HG02763 (cell line): ENCODE data around the gene GSS.

ENCODE experiments used
- ATAC-seq: cut with Tn5 transposase; IDR thresholded peaks from one replicate; pipeline ENCODE4 v1.9.1; 2021; ENCODE audit warnings: mild to moderate bottlenecking, moderate library complexity; ENCODE audit not compliant: unreplicated experiment

The GSS gene

DNA sequence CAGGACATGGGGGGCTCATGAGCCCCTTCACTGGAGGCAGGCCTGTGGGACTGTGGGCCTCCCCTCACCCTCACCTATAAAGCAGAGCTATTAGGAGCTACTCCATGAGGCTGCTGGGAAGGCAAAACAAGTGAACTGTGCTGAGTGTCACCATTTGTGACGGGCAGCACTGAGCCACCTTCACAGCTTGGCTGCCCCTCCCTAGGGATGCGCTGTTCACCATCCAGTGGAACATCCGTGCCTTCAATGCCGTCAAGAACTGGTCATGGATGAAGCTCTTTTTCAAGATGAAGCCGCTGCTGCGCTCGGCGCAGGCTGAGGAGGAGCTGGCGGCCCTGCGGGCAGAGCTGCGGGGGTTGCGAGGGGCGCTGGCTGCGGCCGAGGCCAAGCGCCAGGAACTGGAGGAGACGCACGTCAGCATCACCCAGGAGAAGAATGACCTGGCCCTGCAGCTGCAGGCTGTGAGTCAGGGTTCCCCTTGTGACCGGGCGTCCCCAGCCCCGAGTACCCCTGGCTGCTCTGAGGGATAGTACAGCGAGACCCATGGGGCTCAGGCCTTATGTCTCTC, 38.4 kb upstream of the GSS start:
- ATAC-seq: no peak

DNA sequence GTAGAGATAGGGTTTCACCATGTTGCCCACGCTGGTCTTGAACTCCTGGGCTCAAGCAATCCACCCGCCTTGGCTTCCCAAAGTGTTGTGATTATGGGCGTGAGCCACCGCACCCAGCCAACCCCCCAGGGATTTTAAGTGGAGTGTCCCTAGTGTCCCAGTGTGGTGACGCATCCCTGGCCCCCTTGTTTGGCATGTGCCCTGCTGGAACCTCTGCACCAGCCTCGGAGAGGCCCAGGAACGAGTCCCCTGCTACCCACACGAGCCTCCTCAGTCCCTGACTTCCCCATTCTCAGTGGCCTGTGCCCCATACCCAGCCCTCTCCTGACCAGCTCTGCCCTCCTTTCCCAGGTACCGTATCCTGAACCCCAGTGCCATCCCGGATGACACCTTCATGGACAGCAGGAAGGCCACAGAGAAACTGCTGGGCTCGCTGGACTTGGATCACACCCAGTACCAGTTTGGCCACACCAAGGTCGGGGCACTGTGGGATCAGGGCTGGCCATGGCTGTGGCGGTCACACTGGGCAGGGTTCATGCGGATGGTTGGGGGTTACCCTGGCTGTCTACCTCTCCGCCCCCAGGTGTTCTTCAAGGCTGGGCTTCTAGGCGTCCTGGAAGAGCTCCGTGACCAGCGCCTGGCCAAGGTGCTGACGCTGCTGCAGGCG, 37.3 kb upstream of the GSS start:
- ATAC-seq: no peak

DNA sequence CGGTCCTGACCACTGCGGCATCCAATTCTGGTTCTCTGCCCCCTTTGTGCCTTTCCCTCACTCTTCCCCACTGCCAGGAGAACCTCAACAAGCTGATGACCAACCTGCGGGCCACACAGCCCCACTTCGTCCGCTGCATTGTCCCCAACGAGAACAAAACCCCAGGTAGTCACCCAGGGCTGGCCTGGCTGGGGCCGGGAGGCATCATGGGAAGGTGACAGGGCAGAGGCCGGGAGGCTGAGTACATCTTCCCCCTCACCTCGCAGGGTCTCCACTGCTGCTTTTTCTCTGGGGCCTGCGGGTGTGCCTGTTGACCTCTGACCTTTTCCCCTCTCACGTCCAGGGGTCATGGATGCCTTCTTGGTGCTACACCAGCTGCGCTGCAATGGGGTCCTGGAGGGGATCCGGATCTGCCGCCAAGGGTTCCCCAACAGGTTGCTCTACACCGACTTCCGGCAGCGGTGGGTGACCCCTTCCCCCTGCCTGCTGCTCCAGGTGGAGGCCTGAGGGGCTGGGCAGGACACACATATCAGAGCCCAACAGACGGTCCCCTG, 35.1 kb upstream of the GSS start:
- no peak for ATAC-seq

DNA sequence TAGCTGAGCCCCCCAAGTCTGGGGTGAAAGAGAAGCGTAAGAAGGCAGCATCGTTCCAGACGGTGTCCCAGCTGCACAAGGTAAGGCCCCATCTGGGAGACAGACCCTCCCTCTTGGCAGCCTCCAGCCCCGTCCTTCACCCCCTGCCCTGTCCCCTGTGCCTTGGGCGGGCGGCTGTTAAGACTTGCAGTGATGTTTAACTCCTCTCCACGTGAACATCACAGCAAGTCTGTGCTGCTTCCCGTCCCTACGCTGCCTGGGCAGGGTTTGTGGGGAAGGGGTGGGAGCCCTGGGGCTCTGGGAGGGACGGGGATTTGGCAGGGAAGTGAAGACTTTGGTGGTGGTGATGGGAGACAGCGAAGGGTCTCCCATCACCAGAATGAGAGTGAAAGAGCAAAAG, 34.6 kb upstream of the GSS start:
- ATAC-seq: no peak

DNA sequence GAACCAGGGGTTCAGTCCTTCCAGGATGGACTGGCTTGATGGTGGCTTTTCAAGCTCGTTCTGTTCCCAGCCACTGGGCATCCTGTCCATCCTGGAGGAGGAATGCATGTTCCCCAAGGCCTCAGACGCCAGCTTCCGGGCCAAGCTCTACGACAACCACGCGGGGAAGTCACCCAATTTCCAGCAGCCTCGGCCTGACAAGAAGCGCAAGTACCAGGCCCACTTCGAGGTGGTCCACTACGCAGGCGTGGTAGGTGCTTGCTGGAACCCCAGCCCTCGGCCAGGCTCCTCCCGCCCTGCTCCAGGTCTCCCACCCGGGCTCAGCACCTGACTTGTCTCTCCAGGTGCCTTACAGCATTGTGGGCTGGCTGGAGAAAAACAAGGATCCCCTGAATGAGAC, 34.1 kb upstream of the GSS start:
- no peak for ATAC-seq

DNA sequence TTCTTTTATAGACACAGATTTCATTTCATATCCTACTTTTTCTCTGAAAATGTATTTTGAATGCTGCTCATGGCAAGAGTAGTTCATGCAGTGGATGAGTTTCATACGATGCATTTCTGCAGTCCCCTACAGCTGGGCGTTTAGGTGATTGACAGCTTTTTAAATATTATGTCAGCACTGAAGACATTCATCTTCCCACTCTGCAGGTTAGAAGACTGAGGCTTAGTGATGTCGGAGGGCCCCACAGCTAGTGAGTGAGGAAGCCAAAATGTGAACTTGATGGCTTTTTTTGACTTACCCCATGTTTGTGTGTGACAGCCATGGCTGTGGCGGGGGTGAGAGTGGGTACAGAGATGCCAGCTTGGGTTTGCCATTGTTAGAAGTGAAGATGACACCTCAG, 33.5 kb upstream of the GSS start:
- ATAC-seq: no peak

DNA sequence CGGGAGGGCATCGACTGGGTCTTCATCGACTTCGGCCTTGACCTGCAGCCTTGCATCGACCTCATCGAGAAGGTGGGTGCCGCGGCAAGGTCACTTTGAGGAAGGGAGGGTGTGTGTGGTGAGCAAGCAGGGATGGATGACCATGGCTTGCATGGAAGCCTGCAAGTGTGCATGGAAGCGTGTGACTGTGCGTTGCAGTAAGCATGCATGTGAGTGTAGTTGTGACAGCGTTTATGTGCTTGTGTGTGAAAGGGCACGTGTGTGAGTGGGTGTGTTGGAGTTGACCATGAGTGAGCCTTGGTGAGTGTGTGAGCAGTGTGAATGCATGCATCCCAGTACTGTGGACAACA, 32.6 kb upstream of the GSS start:
- no peak for ATAC-seq

DNA sequence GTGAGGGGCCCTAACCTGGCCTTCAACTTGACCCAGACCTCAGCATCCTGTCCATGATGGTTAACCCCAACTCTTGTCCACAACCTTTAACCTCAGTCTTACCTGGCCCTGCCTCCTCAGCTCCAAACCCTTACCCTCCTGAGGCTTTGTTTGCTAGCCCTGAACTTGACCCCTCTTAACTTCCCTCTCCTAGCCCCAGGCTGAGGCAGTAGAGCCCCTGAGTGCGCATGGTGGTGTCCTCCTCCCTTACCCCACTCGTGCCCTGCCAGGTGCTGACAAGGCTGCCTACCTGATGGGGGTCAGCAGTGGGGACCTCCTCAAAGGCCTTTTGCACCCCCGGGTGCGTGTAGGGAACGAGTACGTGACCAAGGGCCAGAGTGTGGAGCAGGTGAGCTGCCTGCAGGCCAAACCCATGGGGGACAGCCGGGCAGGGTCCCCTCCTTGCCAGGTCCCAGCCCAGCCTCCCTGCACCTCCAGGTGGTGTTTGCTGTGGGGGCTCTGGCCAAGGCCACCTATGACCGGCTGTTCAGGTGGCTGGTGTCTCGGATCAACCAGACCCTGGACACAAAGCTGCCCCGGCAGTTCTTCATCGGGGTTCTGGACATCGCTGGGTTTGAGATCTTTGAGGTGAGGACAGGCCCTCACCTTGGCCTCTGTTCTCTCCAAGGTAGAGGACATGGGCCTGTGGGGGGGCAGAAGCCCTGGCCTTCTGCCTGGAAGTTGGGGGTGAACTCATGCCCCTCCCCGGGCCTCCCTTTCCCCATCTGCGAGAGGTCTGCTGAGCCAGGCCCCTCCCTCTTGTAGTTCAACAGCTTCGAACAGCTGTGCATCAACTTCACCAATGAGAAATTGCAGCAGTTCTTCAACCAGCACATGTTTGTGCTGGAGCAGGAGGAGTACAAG, 31.9 kb upstream of the GSS start:
- ATAC-seq: no peak

DNA sequence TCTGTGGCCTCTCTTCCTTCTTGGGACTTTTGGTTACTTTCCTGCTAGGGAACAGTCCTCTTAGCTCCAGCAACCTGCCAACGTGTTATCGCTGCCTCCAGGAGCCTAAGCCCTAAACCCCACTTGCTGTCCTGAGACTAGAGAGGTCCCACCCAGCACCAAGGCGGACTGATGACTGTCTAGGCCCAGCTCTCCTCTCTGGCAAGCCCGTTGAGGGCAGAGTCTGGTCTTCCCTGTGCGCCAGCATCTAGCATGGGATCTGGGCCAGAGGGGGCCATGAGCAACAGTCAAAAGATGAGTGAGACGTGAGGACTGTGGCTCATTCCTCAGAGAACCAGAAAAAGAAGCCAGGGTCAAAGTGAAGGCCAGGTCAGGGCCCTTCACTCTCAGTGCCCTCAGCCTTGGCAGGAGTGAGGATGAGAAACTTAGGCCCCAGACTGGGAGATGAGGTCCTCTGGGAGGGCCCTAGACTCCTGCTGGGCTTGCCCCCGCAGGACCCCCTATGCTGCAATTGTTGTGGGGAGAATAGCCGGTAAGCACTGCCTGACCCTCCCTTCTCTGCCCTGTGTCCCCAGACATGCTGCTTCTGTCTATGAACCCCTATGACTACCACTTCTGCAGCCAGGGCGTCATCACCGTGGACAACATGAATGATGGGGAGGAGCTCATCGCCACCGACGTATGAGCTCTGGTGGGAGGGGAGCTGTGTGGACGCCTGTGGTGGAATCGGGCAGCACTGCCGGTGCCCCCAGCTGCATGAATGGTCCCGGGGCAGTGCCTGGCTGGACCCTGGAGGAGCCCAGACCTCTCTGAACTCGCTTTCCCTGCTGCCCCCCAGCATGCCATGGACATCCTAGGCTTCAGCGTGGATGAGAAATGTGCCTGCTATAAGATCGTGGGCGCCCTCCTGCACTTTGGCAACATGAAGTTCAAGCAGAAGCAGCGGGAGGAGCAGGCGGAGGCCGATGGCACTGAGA, 31.0 kb upstream of the GSS start:
- no peak for ATAC-seq

DNA sequence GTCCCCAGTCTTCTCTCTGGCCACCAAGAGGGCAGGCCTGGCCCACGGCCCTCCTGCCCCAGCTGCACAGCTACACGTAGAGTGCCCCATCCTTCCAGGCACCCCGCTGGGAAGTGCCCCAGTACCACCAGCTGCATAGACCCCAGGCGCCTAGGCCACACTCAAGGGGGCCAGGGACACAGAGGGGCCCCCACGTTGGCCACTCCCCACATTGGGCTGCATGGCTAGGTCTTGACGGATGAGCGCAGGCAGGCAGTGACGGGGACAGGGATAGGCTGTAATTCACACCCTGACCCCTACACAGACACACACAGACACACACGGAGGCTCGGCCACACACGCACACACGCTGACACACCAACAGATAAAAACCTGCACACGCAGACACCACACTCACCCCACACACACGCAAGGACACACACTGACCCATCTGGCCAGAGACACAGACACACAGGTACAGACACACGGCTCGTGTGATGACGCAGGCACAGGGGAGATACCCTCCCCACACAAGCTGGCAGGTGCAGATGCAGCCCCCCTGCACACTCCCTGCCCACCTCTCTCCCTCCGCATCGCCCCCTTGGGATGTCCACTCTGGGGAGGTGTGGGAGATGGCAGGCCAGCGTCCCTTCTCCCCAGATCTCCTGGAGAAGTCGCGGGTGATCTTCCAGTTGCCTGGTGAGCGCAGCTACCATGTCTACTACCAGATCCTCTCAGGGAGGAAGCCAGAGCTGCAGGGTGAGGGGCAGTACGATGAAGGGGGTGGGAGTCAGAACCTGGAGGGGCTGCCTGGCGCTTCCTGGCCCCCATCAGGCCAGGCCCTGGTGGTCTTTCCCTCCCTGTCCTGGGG, 30.1 kb upstream of the GSS start:
- no peak for ATAC-seq

DNA sequence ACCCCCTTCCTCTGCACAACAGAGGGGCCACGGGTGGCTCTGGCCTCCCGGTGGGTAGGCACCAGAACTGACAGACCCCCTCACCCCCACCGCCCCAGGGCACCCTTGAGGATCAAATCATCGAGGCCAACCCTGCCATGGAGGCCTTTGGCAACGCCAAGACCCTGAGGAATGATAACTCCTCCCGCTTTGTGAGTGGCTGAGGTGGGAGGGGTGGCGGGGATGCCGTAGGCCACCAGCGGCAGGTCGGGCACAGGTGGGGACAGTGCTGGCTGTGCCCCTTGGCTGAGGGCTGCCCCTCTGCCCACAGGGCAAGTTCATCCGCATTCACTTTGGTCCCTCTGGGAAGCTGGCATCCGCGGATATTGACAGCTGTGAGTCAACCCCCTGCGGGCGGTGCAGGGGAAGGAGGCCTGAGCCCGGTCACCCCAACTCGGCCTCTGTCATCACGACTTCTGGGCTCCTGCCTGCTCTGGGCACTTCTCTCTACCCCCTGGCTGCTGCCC, 29.2 kb upstream of the GSS start:
- ATAC-seq: no peak

DNA sequence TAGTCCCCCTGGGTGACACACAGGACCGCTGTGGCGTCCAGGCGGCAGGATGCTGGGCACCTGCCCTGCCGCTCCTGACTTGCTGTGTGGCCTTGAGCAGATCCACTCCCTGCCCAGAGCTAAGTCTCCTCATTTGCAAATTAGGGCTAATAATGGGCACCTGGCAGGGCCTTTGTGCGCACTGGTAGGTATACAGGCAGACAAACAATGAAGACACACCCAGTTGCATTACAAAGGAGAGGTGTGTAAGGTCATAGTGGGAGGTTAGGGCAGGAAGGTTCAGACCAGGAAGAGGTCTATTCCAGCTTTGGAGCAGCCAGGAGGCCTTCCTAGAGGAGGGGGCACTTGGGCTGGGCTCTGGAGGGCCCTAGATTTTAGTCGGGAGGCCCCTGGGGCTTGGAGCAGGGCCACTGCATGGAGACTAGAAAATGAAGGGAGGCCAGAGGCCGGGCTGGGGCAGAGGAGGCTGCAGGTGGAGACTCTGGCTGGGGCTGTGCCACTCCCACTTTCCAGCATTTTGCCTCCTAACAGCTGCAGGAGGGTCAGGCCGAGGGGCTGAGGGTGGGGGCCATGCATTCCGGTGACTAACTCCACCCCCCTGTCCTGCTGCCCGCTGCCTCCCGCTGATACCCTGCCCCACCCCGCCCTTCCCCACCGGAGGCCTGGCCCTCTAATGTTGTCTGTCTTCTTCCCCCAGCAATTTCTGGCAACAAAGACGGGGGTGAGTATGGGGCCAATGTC, 28.6 kb upstream of the GSS start:
- no peak for ATAC-seq

DNA sequence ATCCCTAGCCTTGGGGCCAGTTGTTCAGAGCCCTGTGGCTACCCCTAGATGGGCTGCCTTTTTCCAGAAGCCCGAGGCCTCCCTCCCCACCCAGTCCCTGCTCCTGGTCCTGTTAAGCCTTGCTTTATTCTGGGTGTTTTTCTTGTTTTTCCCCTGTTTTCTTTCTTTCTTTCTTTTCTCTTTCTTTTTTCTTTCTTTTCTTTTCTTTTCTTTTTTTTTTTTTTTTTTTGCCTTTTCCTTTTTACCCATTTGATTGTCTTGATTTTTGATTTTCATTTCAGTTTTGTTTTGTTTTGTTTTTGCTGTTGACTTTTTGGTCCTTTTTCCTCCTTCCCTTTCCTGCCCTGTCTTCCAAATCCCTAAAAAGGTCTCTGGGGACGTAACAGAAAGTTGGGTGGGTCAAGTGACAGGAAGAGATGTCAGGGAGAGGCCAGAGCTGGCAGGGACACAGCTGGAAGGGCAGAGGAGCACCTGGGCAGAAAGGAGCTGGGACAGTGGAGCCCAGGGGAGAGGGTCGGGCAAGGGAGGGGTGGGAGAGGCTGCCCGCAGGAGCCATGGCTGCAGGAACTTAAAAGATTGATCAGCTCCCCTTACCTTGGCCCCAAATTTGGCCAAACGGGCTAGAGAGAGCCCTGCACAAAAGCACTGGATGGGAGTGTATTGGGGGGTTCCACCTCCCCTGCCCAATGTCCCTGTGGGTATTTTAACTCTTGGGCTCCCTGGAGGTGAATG, 27.6 kb upstream of the GSS start:
- no peak for ATAC-seq

DNA sequence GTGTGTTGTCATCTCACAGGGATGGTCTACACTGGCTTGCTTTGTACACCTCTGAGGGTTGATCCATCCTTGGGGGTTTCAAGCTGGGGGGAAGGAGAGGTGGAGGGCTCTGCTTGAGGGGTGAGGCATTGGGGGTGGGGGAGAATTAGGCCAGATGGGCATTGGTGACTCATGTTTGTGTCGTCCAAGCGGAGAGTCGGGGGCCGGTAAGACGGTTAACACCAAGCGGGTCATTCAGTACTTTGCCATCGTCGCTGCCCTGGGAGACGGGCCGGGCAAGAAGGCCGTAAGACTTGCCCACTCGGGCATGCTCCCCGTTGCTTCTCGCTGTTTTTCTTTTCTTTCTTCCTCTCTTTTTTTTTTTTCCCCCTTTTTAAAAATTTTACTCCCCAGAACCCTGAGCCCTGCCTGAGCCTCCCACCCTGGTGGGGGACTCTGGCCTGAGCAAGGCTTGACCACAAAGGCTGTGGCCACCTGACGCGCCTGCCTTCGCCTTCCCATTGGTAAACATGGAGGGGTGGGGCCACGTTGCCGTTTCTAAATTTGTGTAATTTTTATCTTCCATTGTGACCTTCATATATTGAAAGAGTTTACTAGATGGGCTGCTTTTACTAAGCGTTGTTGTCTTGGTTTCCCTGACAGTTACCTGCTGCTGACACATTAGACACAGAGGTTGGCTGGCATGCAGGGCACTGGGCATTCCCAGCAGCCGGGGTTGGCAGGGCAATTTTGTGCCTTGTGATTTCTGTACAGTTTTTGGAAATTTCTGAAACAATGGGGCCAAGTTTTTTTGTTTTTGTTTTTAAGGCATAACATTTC, 26.9 kb upstream of the GSS start:
- ATAC-seq: no peak

DNA sequence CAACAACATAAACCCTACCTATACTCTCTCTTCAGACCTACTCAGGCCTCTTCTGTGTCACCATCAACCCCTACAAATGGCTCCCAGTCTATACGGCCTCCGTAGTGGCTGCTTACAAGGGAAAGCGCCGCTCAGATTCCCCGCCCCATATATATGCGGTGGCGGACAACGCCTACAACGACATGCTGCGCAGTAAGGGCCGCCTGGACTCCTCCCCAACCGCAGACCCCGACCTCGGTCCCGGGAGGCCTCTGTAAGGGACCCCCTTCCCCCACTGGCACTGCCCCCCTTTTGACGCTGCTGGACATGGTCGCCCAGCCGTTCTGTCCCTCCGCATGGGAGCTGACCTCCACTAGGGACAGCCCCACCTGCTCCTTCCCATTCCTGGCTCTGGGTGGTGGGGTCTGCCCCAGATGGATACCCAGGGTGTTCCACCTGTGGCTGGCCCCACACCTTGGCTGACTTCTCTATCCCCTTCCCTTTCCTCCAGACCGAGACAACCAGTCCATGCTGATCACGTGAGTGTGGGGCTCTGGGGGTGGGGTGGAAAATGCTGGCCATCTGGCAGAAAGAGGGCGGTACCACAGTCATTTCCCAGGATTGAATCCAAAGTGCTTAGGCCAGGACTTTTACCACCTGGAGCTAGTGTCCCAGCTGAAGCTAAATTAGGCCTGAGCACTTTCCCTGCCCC, 25.1 kb upstream of the GSS start:
- ATAC-seq: no peak

DNA sequence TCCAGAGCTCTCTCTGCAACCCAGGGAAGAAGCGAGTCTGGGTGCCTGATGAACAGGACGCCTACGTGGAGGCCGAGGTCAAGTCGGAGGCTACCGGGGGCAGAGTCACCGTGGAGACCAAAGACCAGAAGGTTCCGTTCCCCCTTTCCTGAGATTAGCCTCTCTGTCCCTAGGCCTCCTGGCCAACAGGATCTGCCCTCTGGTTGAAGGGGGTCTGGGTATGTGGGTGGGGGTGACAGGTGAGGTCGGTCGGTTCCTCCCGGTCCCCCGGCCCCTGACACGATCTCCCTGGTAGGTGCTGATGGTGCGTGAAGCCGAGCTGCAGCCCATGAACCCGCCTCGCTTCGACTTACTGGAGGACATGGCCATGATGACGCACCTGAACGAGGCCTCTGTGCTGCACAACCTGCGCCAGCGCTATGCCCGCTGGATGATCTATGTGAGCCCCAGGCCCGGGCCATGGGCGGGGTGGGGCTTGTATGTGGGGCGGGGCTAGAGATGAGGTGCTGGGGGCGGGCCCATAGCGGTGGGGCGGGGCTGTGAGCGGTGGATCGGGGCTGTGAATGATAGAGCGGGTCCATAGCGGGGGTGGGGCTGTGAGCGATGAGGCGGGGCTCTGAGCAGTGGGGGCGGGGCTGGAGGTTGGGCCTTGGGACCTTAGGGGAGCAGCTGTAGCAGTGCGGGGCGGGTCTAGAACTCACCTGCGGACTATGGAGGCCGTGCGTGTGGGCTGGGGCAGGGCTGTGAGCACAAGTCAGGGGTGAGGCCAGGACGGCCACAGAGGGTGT, 24.0 kb upstream of the GSS start:
- ATAC-seq: no peak
